ENCODE measurements around the gene HIVEP3.

DNA sequence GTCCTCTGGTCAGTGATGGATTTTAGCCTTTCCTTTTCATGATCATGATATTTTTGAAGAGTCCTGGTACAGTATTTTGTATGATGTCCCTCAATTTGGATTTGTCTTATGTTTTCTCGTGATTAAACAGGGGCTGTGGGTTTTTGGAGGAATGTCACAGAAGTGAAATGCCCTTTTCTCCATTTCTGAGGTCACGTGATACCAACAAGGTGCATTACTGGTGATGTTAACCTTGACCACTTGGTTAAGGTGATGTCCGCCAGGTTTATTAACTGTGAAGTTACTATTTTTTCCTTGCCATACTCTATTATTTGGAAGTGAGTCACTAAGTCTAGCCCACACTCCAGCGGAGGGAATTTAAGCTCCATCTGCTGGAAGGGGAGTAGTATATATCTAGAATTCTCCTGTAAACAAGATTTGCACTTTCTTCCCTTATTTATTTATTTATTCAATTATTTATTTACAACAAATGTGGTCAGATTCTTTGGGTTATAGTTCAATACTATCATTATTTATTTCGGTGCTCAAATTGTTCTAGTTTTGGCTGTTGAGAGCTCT is 123.4 kb downstream of the HIVEP3 start:
- TF ChIP-seq, protein P1, sequence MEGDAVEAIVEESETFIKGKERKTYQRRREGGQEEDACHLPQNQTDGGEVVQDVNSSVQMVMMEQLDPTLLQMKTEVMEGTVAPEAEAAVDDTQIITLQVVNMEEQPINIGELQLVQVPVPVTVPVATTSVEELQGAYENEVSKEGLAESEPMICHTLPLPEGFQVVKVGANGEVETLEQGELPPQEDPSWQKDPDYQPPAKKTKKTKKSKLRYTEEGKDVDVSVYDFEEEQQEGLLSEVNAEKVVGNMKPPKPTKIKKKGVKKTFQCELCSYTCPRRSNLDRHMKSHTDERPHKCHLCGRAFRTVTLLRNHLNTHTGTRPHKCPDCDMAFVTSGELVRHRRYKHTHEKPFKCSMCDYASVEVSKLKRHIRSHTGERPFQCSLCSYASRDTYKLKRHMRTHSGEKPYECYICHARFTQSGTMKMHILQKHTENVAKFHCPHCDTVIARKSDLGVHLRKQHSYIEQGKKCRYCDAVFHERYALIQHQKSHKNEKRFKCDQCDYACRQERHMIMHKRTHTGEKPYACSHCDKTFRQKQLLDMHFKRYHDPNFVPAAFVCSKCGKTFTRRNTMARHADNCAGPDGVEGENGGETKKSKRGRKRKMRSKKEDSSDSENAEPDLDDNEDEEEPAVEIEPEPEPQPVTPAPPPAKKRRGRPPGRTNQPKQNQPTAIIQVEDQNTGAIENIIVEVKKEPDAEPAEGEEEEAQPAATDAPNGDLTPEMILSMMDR (IDR thresholded peaks at IDR 0.05): no peak
- no peak for TF ChIP-seq ATF3 (CRISPR knock-in tag; conservative IDR thresholded peaks at IDR 0.05)

All from WTC11 (cell line).